Kidney (tissue), 14 donors: ENCODE measurements around the gene TRAPPC12. TPM values are rescaled to one million over a fixed set of nuclear protein-coding genes. Genes with fewer than 3 reads are reported as not detected.
A peak's percentile ranks its signal among the peaks of the same experiment; 100 is the strongest.

Experiments used
- DNase-seq, 5 donors: peaks; one replicate each; pipeline ENCODE4 v3.0.0-alpha.2; 2013 to 2020
- FAIRE-seq: peaks from 2 replicates; lab custom pipeline; 2012; peaks lifted over from hg19 to GRCh38; lab: Jason Lieb, UNC
- H3K27ac ChIP-seq, 2 donors: one replicate each; pipeline ENCODE4 v1.7.0; 2013; ENCODE audit warnings: low read depth in 2 of 2, low read length in 2 of 2, inconsistent platforms in 1 of 2
- H3K27me3 ChIP-seq: one replicate; pipeline ENCODE4 v1.7.1; 2013; ENCODE audit warnings: low read length, inconsistent platforms; ENCODE audit not compliant: control insufficient read depth, insufficient read depth
- H3K36me3 ChIP-seq, 3 donors: one replicate each; pipeline versions ENCODE4 v1.7.0 to v1.7.1; 2013; ENCODE audit warnings: low read length in 3 of 3, control low read depth in 1 of 3, inconsistent platforms in 1 of 3; ENCODE audit not compliant: insufficient read depth in 3 of 3, control insufficient read depth in 2 of 3
- H3K4me1 ChIP-seq, 3 donors: one replicate each; pipeline versions ENCODE4 v1.7.0 to v1.7.1; 2013; ENCODE audit warnings: low read length in 3 of 3, inconsistent platforms in 1 of 3, low read depth in 1 of 3; ENCODE audit not compliant: control insufficient read depth in 2 of 3, insufficient read depth in 2 of 3
- H3K4me3 ChIP-seq, 3 donors: one replicate each; pipeline versions ENCODE4 v1.7.0 to v1.8.1; 2013; ENCODE audit warnings: low read length in 3 of 3, control low read depth in 1 of 3, inconsistent platforms in 1 of 3
- H3K9ac ChIP-seq, 3 donors: one replicate each; pipeline versions ENCODE4 v1.7.0 to v1.7.1; 2013; ENCODE audit warnings: low read length in 3 of 3, control low read depth in 1 of 3, inconsistent platforms in 1 of 3
- H3K9me3 ChIP-seq, 3 donors: one replicate each; pipeline versions ENCODE4 v1.7.0 to v1.7.1; 2013; ENCODE audit warnings: low read length in 3 of 3, control low read depth in 1 of 3, inconsistent platforms in 1 of 3; ENCODE audit not compliant: control insufficient read depth in 2 of 3, insufficient read depth in 1 of 3
- CTCF ChIP-seq: IDR thresholded peaks from 3 replicates; pipeline ENCODE4 v1.5.1; 2012; ENCODE audit warnings: mild to moderate bottlenecking, moderate library complexity, borderline replicate concordance; ENCODE audit not compliant: insufficient read depth; ENCODE audit errors: extremely low read depth
- intact Hi-C: fragments of 100-400 bp; cut with DNase I; formaldehyde crosslinking; loops from one replicate; pipeline ENCODE4 v1.11.1; 2022
- polyA plus RNA-seq: library from polyadenylated mRNA; stranded (reverse); fragments of 350-450 nt; fragmentation: Illumina TruSeq; extraction: RNeasy Lipid Tissue Mini Kit (QIAGEN cat#74804); gene quantifications from one replicate; pipeline ENCODE4 v1.2.3, GENCODE V29; 2014; ENCODE audit warnings: low read depth, low replicate concordance; ENCODE audit not compliant: insufficient read depth
- total RNA-seq: library from RNA; stranded (reverse); fragmentation: NEBNext Ultra II Directional; extraction: Animal tissue kit (Norgen Biotek cat#: 25700); gene quantifications from one replicate; pipeline ENCODE4 v1.2.1, GENCODE V29; 2021
- donor health status: control.
- donor health status: control.
- donor health status: control.
- donor health status: control.
- donor health status: control.
- donor health status: DM: yes; HTN: yes; CAD: no.
- donor health status: Normal renal cell carcinoma (clear cell type).

Gene TRAPPC12
- total and polyA plus RNA-seq, 2 donors from 2014 or later, result 81.6 to 104 TPM

- peaks cover 0 to 13% (median 5%) of the 10 kb centered on the region in 3 donors for H3K36me3 ChIP-seq
- intact Hi-C loops, result no loop called here
- DNase-seq, result peak in 1 of 5 donors; percentile 10
- TF ChIP-seq CTCF, result no peak
- no peaks in the 10 kb centered on the region for H3K27me3 ChIP-seq
- H3K4me3 ChIP-seq, result no peak overlapping the region
- H3K4me1 ChIP-seq, result peaks cover 0 to 4% (median 0%) of the 10 kb centered on the region in 3 donors
- no peaks in the 10 kb centered on the region for H3K9me3 ChIP-seq
- FAIRE-seq, result no peak
- no peak overlapping the region for H3K27ac ChIP-seq
- H3K9ac ChIP-seq, result no peak overlapping the region
Observed at GRCh38 chr2:3405307-3405706, 25.8 kb downstream of the TRAPPC12 start.

- Histone ChIP-seq H3K27me3 (no peaks in the 10 kb centered on the region), H3K9me3 (no peaks in the 10 kb centered on the region), H3K27ac (no peak overlapping the region), H3K4me3 (no peak overlapping the region), H3K9ac (no peak overlapping the region), H3K4me1 (no peaks in the 10 kb centered on the region), H3K36me3 (peaks cover 0 to 13% (median 5%) of the 10 kb centered on the region in 3 donors)
- no peak for TF ChIP-seq CTCF
- intact Hi-C loops, result no loop called here
- peak in 1 of 5 donors; percentile 60 for DNase-seq
- no peak for FAIRE-seq
Observed at GRCh38 chr2:3405876-3406275, 26.4 kb downstream of the TRAPPC12 start.

GRCh38 chr2:3406501-3406900 is 27.0 kb downstream of the TRAPPC12 start:
- FAIRE-seq, result no peak
- Histone ChIP-seq H3K27me3 (no peaks in the 10 kb centered on the region), H3K9me3 (no peaks in the 10 kb centered on the region), H3K4me1 (no peaks in the 10 kb centered on the region), H3K27ac (no peak overlapping the region), H3K9ac (no peak overlapping the region), H3K4me3 (no peak overlapping the region), H3K36me3 (peaks cover 0 to 13% (median 5%) of the 10 kb centered on the region in 3 donors)
- intact Hi-C loops, result no loop called here
- TF ChIP-seq CTCF, result no peak
- DNase-seq, result no peak

GRCh38 chr2:3408781-3409180 is 29.3 kb downstream of the TRAPPC12 start:
- Histone ChIP-seq H3K36me3 (peaks cover 0 to 7% (median 0%) of the 10 kb centered on the region in 3 donors), H3K4me3 (no peak overlapping the region), H3K9me3 (no peaks in the 10 kb centered on the region), H3K9ac (no peak overlapping the region), H3K27ac (no peak overlapping the region), H3K27me3 (no peaks in the 10 kb centered on the region), H3K4me1 (peaks cover 0 to 3% (median 0%) of the 10 kb centered on the region in 3 donors)
- FAIRE-seq, result no peak
- no peak for DNase-seq
- TF ChIP-seq CTCF, result no peak
- intact Hi-C loops, result no loop called here
